HL-60 (cell line): Measurements from ENCODE around the gene ARHGEF6.

ENCODE experiments used
- DNase-seq, 2 experiments: peaks; one replicate each; pipeline ENCODE4 v3.0.0-alpha.2; 2010 to 2020; ENCODE audit warnings: low read depth in 1 of 2, low spot score in 1 of 2
- H3K27ac ChIP-seq: fragments of 250-450 bp; sonication (Bioruptor Pico); replicated peaks from 2 replicates; pipeline ENCODE4 v1.5.1; 2020; ENCODE audit warnings: mild to moderate bottlenecking, moderate library complexity
- H3K27me3 ChIP-seq: fragments of 250-450 bp; sonication (Bioruptor Pico); 2 replicates; pipeline ENCODE4 v1.5.1; 2021; ENCODE audit warnings: mild to moderate bottlenecking, moderate library complexity; ENCODE audit not compliant: insufficient read depth, poor library complexity, severe bottlenecking
- H3K4me3 ChIP-seq: replicated peaks from 2 replicates; pipeline ENCODE4 v1.5.1; 2011; ENCODE audit warnings: mild to moderate bottlenecking, control low read depth, low read length; ENCODE audit not compliant: insufficient read depth
- GABPA ChIP-seq: IDR thresholded peaks from 2 replicates; pipeline ENCODE4 v1.6.1; 2012; ENCODE audit warnings: low read depth
- POLR2AphosphoS5 ChIP-seq: IDR thresholded peaks from 2 replicates; pipeline ENCODE4 v1.6.1; 2012; ENCODE audit warnings: low read depth
- SPI1 ChIP-seq: IDR thresholded peaks from 2 replicates; pipeline ENCODE4 v1.6.1; 2012; ENCODE audit warnings: low read depth, mild to moderate bottlenecking, borderline replicate concordance
- TF ChIP-seq, protein P1 (sequence below): IDR thresholded peaks from 2 replicates; pipeline ENCODE4 v1.6.1; 2012; ENCODE audit warnings: low read depth; ENCODE audit not compliant: insufficient replicate concordance
- TF ChIP-seq, protein P2 (sequence below): IDR thresholded peaks from one replicate; pipeline ENCODE4 v1.5.1; 2011; ENCODE audit warnings: low read length, control low read depth, inconsistent platforms; ENCODE audit not compliant: insufficient read depth

The ARHGEF6 gene

DNA sequence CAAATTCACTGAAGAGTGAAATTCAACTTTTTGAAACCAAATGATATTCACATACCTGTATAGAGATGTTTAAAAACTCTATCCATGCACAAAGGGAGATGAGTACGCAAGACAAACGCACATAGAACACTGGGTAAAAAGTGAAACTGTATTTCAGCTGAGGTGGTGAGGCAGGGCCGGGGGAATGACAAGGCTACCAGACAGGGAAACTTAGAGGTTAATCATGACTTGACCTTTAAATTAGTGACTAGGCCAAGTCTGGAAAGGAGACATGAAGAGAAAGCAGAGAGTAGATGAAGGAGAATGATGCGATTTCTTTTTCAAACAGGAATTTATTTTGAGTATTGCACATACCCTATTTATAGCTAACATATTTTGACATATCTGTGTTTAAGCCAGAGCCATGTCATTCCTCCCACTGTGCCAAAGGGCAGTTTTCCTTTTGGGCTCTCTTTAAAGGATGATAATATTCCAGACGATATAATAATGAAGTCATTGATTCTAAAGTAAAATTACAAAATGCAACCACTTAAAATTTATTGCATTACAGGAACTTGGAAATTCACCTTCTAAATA lies 49.4 kb downstream of the ARHGEF6 start:
- TF ChIP-seq POLR2AphosphoS5 (no peak), GABPA (no peak), SPI1 (no peak)
- TF ChIP-seq, protein P1, sequence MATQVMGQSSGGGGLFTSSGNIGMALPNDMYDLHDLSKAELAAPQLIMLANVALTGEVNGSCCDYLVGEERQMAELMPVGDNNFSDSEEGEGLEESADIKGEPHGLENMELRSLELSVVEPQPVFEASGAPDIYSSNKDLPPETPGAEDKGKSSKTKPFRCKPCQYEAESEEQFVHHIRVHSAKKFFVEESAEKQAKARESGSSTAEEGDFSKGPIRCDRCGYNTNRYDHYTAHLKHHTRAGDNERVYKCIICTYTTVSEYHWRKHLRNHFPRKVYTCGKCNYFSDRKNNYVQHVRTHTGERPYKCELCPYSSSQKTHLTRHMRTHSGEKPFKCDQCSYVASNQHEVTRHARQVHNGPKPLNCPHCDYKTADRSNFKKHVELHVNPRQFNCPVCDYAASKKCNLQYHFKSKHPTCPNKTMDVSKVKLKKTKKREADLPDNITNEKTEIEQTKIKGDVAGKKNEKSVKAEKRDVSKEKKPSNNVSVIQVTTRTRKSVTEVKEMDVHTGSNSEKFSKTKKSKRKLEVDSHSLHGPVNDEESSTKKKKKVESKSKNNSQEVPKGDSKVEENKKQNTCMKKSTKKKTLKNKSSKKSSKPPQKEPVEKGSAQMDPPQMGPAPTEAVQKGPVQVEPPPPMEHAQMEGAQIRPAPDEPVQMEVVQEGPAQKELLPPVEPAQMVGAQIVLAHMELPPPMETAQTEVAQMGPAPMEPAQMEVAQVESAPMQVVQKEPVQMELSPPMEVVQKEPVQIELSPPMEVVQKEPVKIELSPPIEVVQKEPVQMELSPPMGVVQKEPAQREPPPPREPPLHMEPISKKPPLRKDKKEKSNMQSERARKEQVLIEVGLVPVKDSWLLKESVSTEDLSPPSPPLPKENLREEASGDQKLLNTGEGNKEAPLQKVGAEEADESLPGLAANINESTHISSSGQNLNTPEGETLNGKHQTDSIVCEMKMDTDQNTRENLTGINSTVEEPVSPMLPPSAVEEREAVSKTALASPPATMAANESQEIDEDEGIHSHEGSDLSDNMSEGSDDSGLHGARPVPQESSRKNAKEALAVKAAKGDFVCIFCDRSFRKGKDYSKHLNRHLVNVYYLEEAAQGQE: no peak
- TF ChIP-seq, protein P2, sequence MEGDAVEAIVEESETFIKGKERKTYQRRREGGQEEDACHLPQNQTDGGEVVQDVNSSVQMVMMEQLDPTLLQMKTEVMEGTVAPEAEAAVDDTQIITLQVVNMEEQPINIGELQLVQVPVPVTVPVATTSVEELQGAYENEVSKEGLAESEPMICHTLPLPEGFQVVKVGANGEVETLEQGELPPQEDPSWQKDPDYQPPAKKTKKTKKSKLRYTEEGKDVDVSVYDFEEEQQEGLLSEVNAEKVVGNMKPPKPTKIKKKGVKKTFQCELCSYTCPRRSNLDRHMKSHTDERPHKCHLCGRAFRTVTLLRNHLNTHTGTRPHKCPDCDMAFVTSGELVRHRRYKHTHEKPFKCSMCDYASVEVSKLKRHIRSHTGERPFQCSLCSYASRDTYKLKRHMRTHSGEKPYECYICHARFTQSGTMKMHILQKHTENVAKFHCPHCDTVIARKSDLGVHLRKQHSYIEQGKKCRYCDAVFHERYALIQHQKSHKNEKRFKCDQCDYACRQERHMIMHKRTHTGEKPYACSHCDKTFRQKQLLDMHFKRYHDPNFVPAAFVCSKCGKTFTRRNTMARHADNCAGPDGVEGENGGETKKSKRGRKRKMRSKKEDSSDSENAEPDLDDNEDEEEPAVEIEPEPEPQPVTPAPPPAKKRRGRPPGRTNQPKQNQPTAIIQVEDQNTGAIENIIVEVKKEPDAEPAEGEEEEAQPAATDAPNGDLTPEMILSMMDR: no peak
- Histone ChIP-seq H3K27me3 (no peaks in the 10 kb centered on the region), H3K4me3 (no peak overlapping the region), H3K27ac (no peak overlapping the region)
- DNase-seq: no peak

DNA sequence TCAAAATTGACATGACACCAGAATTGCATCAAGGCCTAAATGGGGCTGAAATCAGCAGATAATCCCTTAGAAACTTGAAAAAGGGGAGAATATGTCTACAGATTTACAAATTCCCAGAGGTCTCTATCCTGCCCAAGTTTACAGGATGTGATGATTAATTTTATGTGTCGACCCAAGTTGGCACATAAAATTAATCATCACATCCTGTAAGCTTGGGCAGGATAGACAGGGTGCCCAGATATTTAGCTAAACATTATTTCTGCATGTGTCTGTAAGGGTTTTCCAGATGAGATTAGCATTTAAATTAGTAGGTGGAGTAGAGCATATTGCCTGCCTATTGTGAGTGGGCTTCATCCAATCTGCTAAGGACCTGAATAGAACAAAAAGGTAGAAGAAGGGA lies 52.3 kb downstream of the ARHGEF6 start:
- Histone ChIP-seq H3K27ac (no peak overlapping the region), H3K27me3 (no peaks in the 10 kb centered on the region), H3K4me3 (no peak overlapping the region)
- TF ChIP-seq GABPA (no peak), POLR2AphosphoS5 (no peak), SPI1 (no peak)
- TF ChIP-seq, protein P2: no peak
- TF ChIP-seq, protein P1: no peak
- DNase-seq: no peak

DNA sequence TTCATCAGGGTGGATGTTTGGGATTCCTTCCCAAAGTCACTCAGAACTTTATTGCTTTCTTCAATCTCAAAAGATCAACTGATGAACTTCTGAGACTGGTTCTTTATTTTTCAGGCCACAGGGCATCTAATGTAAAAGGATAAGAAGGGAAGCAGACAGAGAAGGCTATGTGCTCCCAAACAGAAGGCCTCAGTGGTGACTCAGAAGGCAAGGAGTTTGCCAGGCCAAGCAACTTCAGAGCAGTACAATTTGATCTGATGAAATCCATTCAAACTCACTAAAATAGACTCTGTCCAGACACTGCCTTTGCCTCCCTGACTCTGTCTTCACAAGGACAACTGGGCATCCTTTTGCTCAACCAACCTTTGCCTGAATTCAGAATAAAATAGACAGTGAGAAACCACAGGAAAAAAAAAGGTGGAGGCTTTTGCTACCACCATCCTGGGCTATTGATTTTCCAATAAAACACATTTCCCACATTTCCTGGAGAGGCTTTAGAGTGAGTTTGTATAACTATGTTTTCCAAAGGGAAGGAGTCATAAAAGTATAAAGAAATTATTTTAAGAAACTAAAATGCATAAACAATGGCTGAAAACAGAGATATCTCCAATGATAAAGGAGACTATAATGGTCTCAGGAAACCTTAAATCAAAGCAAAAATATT lies 55.2 kb downstream of the ARHGEF6 start:
- DNase-seq: no peak
- H3K27me3 ChIP-seq: no peaks in the 10 kb centered on the region
- no peak overlapping the region for H3K4me3 ChIP-seq
- TF ChIP-seq SPI1 (no peak), GABPA (no peak), POLR2AphosphoS5 (no peak)
- TF ChIP-seq, protein P2: no peak
- TF ChIP-seq, protein P1: no peak
- H3K27ac ChIP-seq: no peak overlapping the region
